Erythroblast (primary cell): ENCODE data around the gene FAM83D.

Source experiments
- GATA1 ChIP-seq: IDR thresholded peaks from 2 replicates; pipeline ENCODE4 v1.6.1; 2011; ENCODE audit warnings: low read depth, mild to moderate bottlenecking, control low read depth, low read length, moderate library complexity
- POLR2A ChIP-seq: IDR thresholded peaks from 2 replicates; pipeline ENCODE4 v1.6.1; 2011; ENCODE audit warnings: mild to moderate bottlenecking, low read length

- TF ChIP-seq POLR2A (no peak), GATA1 (no peak)
Observed at GRCh38 chr20:38982291-38982690, 56.1 kb downstream of the FAM83D start.
